H1 (cell line): ENCODE measurements around the gene NEBL. TPM values are rescaled to one million over a fixed set of nuclear protein-coding genes. Genes with fewer than 3 reads are reported as not detected.

ENCODE experiments used
- CTCF ChIA-PET: fragments of 300-600 bp; sonication (Branson Sonifier 250); formaldehyde crosslinking; loops from one replicate; lab custom pipeline; 2021; ENCODE audit not compliant: partially characterized antibody; lab: Charles Lee
- POLR2A ChIA-PET: fragments of 300-600 bp; sonication (Branson Sonifier 250); formaldehyde crosslinking; loops from one replicate; lab custom pipeline; 2021; ENCODE audit warnings: inconsistent platforms; ENCODE audit not compliant: partially characterized antibody; lab: Charles Lee
- DNase-seq, 2 experiments: peaks; one replicate each; pipeline versions ENCODE4 v3.0.0 to v3.0.0-alpha.2; 2010 to 2022; ENCODE audit warnings: low spot score in 2 of 2, low read depth in 1 of 2, mixed read lengths in 1 of 2
- FAIRE-seq: peaks from 2 replicates; lab custom pipeline; 2011; peaks lifted over from hg19 to GRCh38; lab: Jason Lieb, UNC
- H2AFZ ChIP-seq: 2 replicates; pipeline ENCODE4 v1.8.1; 2012; ENCODE audit warnings: low read length, inconsistent platforms
- H2AK5ac ChIP-seq: 2 replicates; pipeline ENCODE4 v1.6.1; 2013; ENCODE audit warnings: low read depth, low read length
- H2BK120ac ChIP-seq: replicated peaks from 2 replicates; pipeline ENCODE3; 2013; ENCODE audit warnings: low read depth, low read length, inconsistent platforms
- H2BK12ac ChIP-seq: 2 replicates; pipeline ENCODE4 v1.6.1; 2013; ENCODE audit warnings: low read depth, low read length
- H2BK15ac ChIP-seq: 2 replicates; pipeline ENCODE4 v1.6.1; 2013; ENCODE audit warnings: low read length
- H2BK20ac ChIP-seq: 2 replicates; pipeline ENCODE4 v1.6.1; 2013; ENCODE audit warnings: low read length
- H2BK5ac ChIP-seq: 2 replicates; pipeline ENCODE4 v1.6.1; 2013; ENCODE audit warnings: low read depth, low read length
- H3K14ac ChIP-seq: 2 replicates; pipeline ENCODE4 v1.6.1; 2013; ENCODE audit warnings: inconsistent platforms; ENCODE audit not compliant: insufficient read length
- H3K18ac ChIP-seq: 2 replicates; pipeline ENCODE4 v1.6.1; 2013; ENCODE audit warnings: low read length; ENCODE audit errors: extremely low read depth
- H3K23ac ChIP-seq: 2 replicates; pipeline ENCODE4 v1.6.1; 2013; ENCODE audit warnings: inconsistent platforms; ENCODE audit not compliant: insufficient read length
- H3K23me2 ChIP-seq: 2 replicates; pipeline ENCODE4 v1.6.1; 2013; ENCODE audit warnings: low read depth, low read length
- H3K27ac ChIP-seq: 2 replicates; pipeline ENCODE4 v1.6.1; 2011; ENCODE audit warnings: low read depth, low read length, inconsistent platforms
- H3K27me3 ChIP-seq, 4 experiments: replicated peaks in 1 of 4; 1 replicate in 1 of 4; 2 replicates in 3 of 4; pipeline versions ENCODE4 v1.6.1 to v1.8.1; 2011 to 2013; ENCODE audit warnings: low read length in 3 of 4, mild to moderate bottlenecking in 3 of 4, inconsistent platforms in 2 of 4, mixed read lengths in 2 of 4, moderate library complexity in 1 of 4; ENCODE audit not compliant: control insufficient read depth in 3 of 4, insufficient read depth in 3 of 4; ENCODE audit errors: extremely low read depth in 1 of 4
- H3K36me3 ChIP-seq, 4 experiments: 2 replicates each; pipeline versions ENCODE4 v1.6.1 to v1.8.1; 2011 to 2013; ENCODE audit warnings: mild to moderate bottlenecking in 4 of 4, low read length in 3 of 4, moderate library complexity in 2 of 4, control low read depth in 1 of 4, inconsistent platforms in 1 of 4; ENCODE audit not compliant: insufficient read depth in 4 of 4, control insufficient read depth in 2 of 4
- H3K4ac ChIP-seq: replicated peaks from 2 replicates; pipeline ENCODE3; 2013; ENCODE audit warnings: low read length, low read depth, mixed read lengths, inconsistent platforms; ENCODE audit not compliant: insufficient read length
- H3K4me1 ChIP-seq, 4 experiments: replicated peaks in 1 of 4; 1 replicate in 1 of 4; 2 replicates in 3 of 4; pipeline versions ENCODE4 v1.6.1 to v1.8.1; 2011 to 2013; ENCODE audit warnings: low read length in 3 of 4, inconsistent platforms in 2 of 4, mixed read lengths in 1 of 4; ENCODE audit not compliant: insufficient read depth in 4 of 4, control insufficient read depth in 3 of 4
- H3K4me2 ChIP-seq, 2 experiments: 2 replicates each; pipeline versions ENCODE4 v1.6.1 to v1.8.1; 2011 to 2013; ENCODE audit warnings: low read depth in 2 of 2, low read length in 2 of 2, control low read depth in 1 of 2, inconsistent platforms in 1 of 2, mild to moderate bottlenecking in 1 of 2; ENCODE audit not compliant: insufficient read depth in 1 of 2
- H3K4me3 ChIP-seq, 4 experiments: fragments of 200-600, 300-600 bp in 1 of 4; sonication (generic), shearing (Covaris generic), sonication (Bioruptor Twin) in 1 of 4; 2 replicates each; pipeline versions ENCODE4 v1.5.1 to v1.8.1; 2011 to 2016; ENCODE audit warnings: low read length in 4 of 4, low read depth in 3 of 4, control low read depth in 2 of 4, inconsistent platforms in 2 of 4, mild to moderate bottlenecking in 2 of 4, mixed read lengths in 1 of 4, moderate library complexity in 1 of 4; ENCODE audit not compliant: insufficient read depth in 2 of 4; ENCODE audit errors: extremely low read depth in 1 of 4
- H3K56ac ChIP-seq: replicated peaks from 2 replicates; pipeline ENCODE3; 2013; ENCODE audit warnings: low read depth, mild to moderate bottlenecking, mixed read lengths, low read length, inconsistent platforms; ENCODE audit not compliant: insufficient read length
- H3K79me1 ChIP-seq: 2 replicates; pipeline ENCODE4 v1.6.1; 2013; ENCODE audit warnings: low read depth, low read length, control low read depth
- H3K79me2 ChIP-seq, 2 experiments: 2 replicates each; pipeline versions ENCODE4 v1.6.1 to v1.8.1; 2012 to 2013; ENCODE audit warnings: low read length in 2 of 2, mild to moderate bottlenecking in 2 of 2, inconsistent platforms in 1 of 2; ENCODE audit not compliant: insufficient read depth in 2 of 2, control insufficient read depth in 1 of 2
- H3K9ac ChIP-seq, 4 experiments: replicated peaks in 1 of 4; 1 replicate in 1 of 4; 2 replicates in 3 of 4; pipeline versions ENCODE4 v1.6.1 to v1.8.1; 2011 to 2013; ENCODE audit warnings: low read depth in 3 of 4, low read length in 3 of 4, control low read depth in 2 of 4, mild to moderate bottlenecking in 2 of 4, moderate library complexity in 2 of 4, inconsistent platforms in 1 of 4; ENCODE audit errors: extremely low read depth in 1 of 4
- H3K9me3 ChIP-seq, 2 experiments: 2 replicates each; pipeline versions ENCODE4 v1.6.1 to v1.8.1; 2012 to 2013; ENCODE audit warnings: mild to moderate bottlenecking in 2 of 2, moderate library complexity in 2 of 2, control low read depth in 1 of 2, inconsistent platforms in 1 of 2, low read depth in 1 of 2, low read length in 1 of 2, mixed read lengths in 1 of 2; ENCODE audit not compliant: insufficient read depth in 2 of 2
- H4K20me1 ChIP-seq, 2 experiments: replicated peaks in 1 of 2; 2 replicates each; pipeline versions ENCODE3 to v1.8.1; 2011 to 2013; ENCODE audit warnings: inconsistent platforms in 2 of 2, low read length in 2 of 2, mild to moderate bottlenecking in 1 of 2; ENCODE audit not compliant: insufficient read depth in 2 of 2, control insufficient read depth in 1 of 2
- H4K5ac ChIP-seq: 2 replicates; pipeline ENCODE4 v1.6.1; 2013; ENCODE audit warnings: low read length, low read depth, mixed read lengths, inconsistent platforms; ENCODE audit not compliant: insufficient read length
- H4K8ac ChIP-seq: 2 replicates; pipeline ENCODE4 v1.8.0; 2013; ENCODE audit warnings: mild to moderate bottlenecking, moderate library complexity, low read length, inconsistent platforms; ENCODE audit not compliant: insufficient read depth; ENCODE audit errors: extremely low read depth
- H4K91ac ChIP-seq: replicated peaks from 2 replicates; pipeline ENCODE3; 2013; ENCODE audit warnings: low read length, mixed read lengths, inconsistent platforms; ENCODE audit not compliant: insufficient read length
- BACH1 ChIP-seq: IDR thresholded peaks from 2 replicates; pipeline ENCODE4 v1.6.1; 2012; ENCODE audit warnings: low read length, improper control_type of control experiment
- KDM4A ChIP-seq: IDR thresholded peaks from one replicate; pipeline ENCODE4 v1.7.1; 2012; ENCODE audit warnings: low read depth, mild to moderate bottlenecking, moderate library complexity, low read length, inconsistent platforms; ENCODE audit not compliant: severe bottlenecking
- WGBS, 2 experiments: shearing (Covaris generic) in 1 of 2; methylation state at CpG; one replicate each; pipeline versions ENCODE4 v1.1.6 to v1.1.7; 2013 to 2015; ENCODE audit warnings: low lambda C conversion rate in 2 of 2, mixed read lengths in 2 of 2, inconsistent platforms in 1 of 2, low coverage in 1 of 2, missing lambda C conversion rate in 1 of 2; ENCODE audit not compliant: insufficient replicate concordance in 2 of 2, insufficient coverage in 1 of 2, insufficient read length in 1 of 2; ENCODE audit errors: extremely low coverage in 1 of 2, missing lambda C conversion rate in 1 of 2; 5-methylcytosine and 5-hydroxymethylcytosine counted together
- polyA plus RNA-seq, 7 experiments: library from polyadenylated mRNA; depleted of rRNA in 3 of 7; stranded (reverse) in 5 of 7; unstranded in 2 of 7; fragments of >200 nt in 5 of 7; fragments of 200-250 nt in 2 of 7; gene quantifications; 1 replicate in 5 of 7; 2 replicates in 1 of 7; 4 replicates in 1 of 7; pipeline versions ENCODE4 v1.2.1 to v1.2.3, GENCODE V29; 2011 to 2013; ENCODE audit warnings: missing spikeins in 2 of 7, mixed read lengths in 2 of 7
- total RNA-seq: library from RNA; stranded (reverse); fragmentation: NEBNext Ultra II Directional; extraction: Animal tissue kit (Norgen Biotek cat#: 25700); gene quantifications from 2 replicates; pipeline ENCODE4 v1.2.1, GENCODE V29; 2021

Gene NEBL
- total and polyA plus RNA-seq, 2 of the 8 experiments (the other 6 are each of a cell fraction or from before 2014, with no cell fraction given) = 7.5 to 10.5 TPM

DNA sequence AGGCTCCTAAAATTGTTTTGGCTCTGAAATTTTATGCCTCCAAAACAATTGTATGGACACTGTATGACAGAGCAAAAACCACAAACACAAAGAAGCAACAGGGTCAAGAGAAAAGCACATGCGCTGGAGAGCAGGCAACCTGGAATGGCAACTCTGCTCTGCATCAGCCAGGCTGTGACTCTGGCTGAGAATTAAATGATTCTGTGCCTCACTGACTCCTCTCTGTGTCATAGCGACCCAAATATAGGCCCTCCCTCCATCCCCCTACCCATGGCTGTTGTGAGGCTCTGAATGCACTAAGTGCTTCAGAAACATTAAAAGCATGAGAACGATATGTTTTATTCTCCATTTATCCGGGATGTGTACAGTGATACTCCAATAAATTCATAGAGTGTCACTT is 24.9 kb upstream of the NEBL start:
- 91% methylated on average over 4 of the region's 4 CpGs; no CpG with 5 or more reads in 1 of the 2 experiments for WGBS, 2 experiments
- Histone ChIP-seq H3K27ac (no peak overlapping the region), H3K4me3 (no peak overlapping the region), H3K4me2 (no peak overlapping the region), H3K36me3 (no peaks in the 10 kb centered on the region), H3K18ac (no peak overlapping the region), H2BK20ac (no peak overlapping the region), H4K20me1 (peaks cover 0 to 1% of the 10 kb centered on the region in 2 experiments), H3K23me2 (no peaks in the 10 kb centered on the region), H3K14ac (no peak overlapping the region), H3K4me1 (no peaks in the 10 kb centered on the region), H4K91ac (no peak overlapping the region), H4K8ac (no peak overlapping the region), H3K4ac (no peak overlapping the region), H2BK15ac (no peak overlapping the region), H3K79me2 (no peaks in the 10 kb centered on the region), H3K9ac (no peak overlapping the region), H2BK5ac (no peak overlapping the region), H3K9me3 (no peaks in the 10 kb centered on the region), H3K79me1 (no peaks in the 10 kb centered on the region), H2BK120ac (no peak overlapping the region), H3K23ac (no peak overlapping the region), H3K56ac (no peak overlapping the region), H2AK5ac (no peak overlapping the region), H3K27me3 (no peaks in the 10 kb centered on the region), H4K5ac (no peak overlapping the region), H2BK12ac (no peak overlapping the region), H2AFZ (no peak overlapping the region)
- FAIRE-seq = no peak
- ChIA-PET POLR2A (no interaction called here), CTCF (no interaction called here)
- DNase-seq = no peak
- TF ChIP-seq BACH1 = no peak
- no peak for TF ChIP-seq KDM4A
